Islet of Langerhans (tissue), 1 donor: ENCODE measurements around the gene ARID1B.
"Not testable (repeated sequence)": the region's sequence is repeated elsewhere in the genome, so short reads cannot be mapped to it uniquely, and the experiment has no call there.

Source experiments
- FAIRE-seq: peaks from one replicate; lab custom pipeline; 2011; peaks lifted over from hg19 to GRCh38; lab: Jason Lieb, UNC

The ARID1B gene

GRCh38 chr6:156942266-156942665 lies 165.1 kb downstream of the ARID1B start:
- FAIRE-seq = no peak

GRCh38 chr6:156943166-156943565 lies 166.0 kb downstream of the ARID1B start:
- FAIRE-seq = no peak

- no peak for FAIRE-seq
These were observed 166.6 kb downstream of the ARID1B start for GRCh38 chr6:156943816-156944215.

GRCh38 chr6:156944412-156944811 lies 167.2 kb downstream of the ARID1B start:
- FAIRE-seq = no peak

GRCh38 chr6:156945789-156946172 lies 168.6 kb downstream of the ARID1B start:
- not testable (repeated sequence) for FAIRE-seq

GRCh38 chr6:156946370-156946936 lies 169.3 kb downstream of the ARID1B start:
- FAIRE-seq = no peak

GRCh38 chr6:156948277-156948676 lies 171.1 kb downstream of the ARID1B start:
- FAIRE-seq = no peak

- no peak for FAIRE-seq
These were observed 171.6 kb downstream of the ARID1B start for GRCh38 chr6:156948807-156949206.

GRCh38 chr6:156949376-156949775 lies 172.2 kb downstream of the ARID1B start:
- no peak for FAIRE-seq

- no peak for FAIRE-seq
These were observed 172.9 kb downstream of the ARID1B start for GRCh38 chr6:156950084-156950483.

DNA sequence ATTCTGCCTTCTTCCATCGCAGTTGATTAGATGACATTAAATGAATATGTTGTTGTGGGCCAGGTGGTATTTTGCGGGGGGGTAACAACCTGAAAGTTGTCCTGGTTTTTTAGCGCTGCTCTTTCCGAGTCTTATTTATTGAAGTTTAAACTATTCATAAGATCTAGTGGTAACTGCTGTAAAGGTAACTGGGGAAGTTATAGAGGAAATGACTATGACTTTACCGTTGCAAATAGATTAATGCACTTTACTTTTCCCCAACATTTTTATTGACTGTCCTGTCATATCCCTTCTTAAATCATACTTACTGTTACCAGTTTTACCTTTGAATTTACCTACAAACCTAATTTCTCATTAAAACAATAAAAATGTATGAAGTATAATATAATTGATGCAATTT lies 173.4 kb downstream of the ARID1B start:
- no peak for FAIRE-seq

DNA sequence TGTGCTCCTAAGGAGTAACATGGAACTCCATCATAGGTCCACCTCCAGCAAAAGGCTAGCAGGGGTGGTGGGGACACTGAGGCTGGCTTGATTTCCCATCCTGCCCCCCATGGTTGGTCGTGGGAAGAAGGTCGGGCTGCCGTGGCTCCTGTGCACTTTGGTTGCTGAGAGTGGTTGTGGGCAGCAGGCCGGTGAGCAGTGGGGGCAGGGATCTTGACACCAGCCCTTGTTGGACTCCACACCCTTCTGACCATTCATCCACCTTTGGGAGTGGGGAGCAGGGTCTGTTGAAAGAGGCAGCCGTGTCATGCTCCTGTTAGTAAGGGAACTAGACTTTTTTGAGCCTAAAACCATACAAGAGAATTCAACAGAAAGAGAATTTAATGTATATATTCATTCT lies 175.2 kb downstream of the ARID1B start:
- no peak for FAIRE-seq

DNA sequence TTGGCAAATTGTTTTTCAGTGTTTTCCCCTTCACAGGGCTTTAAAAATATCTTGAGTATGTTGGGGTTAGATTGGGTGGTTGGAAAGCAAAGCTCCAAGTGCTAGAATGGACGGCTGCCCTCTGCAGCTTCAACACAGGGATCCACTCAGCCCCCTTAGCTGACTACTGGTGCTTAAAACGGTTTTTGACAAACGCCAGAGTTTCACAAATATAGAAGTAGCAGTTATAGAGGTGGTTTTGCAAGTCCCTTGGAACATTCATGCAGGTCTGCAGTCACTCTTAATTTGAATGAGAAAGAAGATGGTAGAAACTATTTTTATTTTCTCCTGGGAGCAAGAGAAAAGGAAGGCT lies 175.9 kb downstream of the ARID1B start:
- FAIRE-seq = no peak

GRCh38 chr6:156953479-156954146 lies 176.4 kb downstream of the ARID1B start:
- peak; percentile 100 for FAIRE-seq

GRCh38 chr6:156954191-156954590 lies 177.0 kb downstream of the ARID1B start:
- FAIRE-seq = no peak

- no peak for FAIRE-seq
These were observed 177.6 kb downstream of the ARID1B start for GRCh38 chr6:156954816-156955215.

DNA sequence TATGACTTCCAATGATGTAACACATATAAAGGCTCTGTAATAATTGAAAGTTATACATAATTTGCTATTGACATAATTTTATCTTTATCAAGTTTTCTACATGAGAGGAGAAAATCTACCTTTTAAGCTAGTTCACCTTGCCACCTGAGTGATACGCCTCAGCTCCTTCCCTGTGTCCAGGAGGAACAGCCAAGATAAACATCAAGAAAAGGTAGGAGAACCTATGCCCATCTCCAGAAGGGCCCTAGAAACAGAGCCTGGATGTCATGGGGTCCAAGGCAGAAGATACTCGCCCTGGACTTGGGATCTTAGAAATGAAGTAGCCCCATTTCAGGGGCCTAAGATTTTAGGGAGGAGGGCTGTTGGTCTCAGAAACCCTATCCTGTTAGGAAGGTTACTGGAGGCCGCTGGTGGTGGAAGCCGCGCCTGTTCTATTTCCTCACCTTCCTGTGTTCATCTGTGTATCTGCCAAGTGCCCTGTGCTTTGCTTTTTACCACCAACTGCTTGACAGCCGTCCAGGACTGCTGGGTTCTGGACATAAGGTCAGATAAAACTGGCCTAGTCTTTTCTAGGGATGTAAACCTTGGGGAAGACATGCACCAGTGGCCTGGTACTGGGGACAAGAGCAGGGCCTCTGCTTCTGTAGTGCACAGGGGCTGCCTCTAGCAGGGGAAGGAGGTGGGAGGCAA lies 178.5 kb downstream of the ARID1B start:
- no peak for FAIRE-seq

DNA sequence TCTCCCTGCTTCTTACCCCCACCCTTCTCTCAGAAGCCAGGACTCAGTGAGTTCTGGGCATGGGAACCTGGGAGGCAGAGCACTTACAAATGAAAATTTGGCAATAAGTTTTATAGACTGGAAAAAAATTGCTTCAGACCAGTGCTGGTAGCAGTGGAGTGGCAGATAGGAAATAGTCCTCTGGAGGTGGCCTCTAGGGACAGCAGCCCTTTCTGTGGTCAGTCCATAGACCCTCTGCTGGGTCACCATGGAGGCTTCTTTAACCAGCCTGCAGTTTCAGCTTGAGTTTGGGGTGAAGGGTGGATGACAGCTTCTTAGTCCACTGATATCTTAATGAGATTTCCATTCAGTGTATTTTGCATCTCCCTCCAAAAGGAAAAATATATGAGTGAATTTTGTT lies 179.1 kb downstream of the ARID1B start:
- no peak for FAIRE-seq

- FAIRE-seq = no peak
These were observed 180.9 kb downstream of the ARID1B start for GRCh38 chr6:156957931-156958547.

- no peak for FAIRE-seq
These were observed 183.3 kb downstream of the ARID1B start for GRCh38 chr6:156960525-156960924.

DNA sequence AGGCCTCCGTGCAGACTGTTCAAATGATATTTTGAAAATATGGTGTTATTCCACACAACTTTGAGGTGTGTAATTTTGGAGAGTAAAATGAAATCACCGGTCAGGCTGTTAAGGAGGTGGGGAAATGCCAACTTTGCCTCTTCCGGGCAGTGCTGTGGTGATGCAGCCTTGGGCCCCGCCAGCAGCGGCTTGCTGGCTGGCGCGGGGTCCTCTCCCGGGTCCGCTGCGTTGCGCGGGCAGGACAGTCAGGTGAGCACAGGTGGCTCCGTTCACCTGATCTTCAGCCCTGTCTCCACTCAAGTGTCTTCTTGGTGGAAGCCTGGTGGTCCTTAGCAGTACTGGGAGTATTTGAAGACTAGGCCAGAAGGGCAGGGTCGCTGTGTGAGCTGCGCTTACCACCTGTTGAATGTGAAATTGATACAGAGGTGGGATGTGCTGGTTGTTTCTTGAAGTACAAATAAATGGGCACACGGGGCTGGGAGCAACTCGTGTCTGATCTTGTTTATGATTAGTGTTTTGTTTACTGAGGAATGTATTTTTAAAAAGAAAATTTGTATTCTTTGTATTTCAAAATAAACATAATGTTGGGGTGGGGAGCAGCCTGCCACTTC lies 184.2 kb downstream of the ARID1B start:
- no peak for FAIRE-seq

DNA sequence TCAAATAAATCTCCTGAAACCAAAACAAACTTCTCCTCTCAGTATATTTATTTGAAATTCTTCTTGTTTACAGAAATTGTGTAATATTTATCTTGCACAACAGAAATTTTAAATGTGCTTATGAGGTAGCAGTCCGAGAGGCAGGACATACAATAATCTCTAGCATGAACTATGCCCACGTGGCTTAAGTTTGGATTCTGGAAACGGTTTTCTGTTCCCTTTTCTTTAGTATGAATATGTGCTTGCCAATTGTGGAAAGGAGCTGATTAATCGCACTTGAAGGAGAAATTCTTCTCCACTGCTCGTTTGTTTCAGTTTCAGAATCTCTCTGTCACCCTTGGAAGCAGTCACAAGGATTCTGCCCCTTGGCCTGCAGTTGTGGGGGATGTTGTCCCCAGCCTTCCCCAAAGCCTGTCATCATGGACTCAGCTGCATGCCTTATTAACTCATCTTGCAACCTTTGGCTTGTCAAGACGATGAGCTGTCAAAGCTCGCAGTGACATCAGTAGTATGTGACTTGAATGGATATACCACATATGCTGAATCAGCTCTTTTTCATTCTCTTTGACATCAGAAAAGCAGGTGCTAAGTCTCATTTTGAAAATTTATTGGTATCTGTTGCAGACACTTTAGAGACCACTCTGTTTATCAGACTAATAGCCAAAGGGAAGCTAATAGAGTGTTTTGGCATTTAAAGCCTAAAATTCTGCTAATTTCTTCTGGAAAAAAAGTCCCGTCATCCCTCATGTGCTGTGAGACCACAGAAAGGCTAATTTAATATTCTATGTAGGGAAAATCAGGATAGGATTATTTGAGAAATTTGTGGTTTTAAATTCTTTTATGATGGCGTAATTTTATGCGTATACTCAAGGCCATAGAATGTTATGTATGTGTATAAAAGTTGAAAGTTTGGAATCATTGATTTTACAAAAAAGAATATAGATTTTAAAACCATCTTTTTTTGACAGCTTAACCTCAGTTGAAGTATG lies 186.8 kb downstream of the ARID1B start:
- FAIRE-seq = peak; percentile 43
